MM.1S (cell line): ENCODE measurements around the gene CCNT2.

ENCODE experiments used
- CTCF ChIP-seq: fragments of 300-600 bp; sonication (generic); IDR thresholded peaks from 2 replicates; pipeline ENCODE4 v1.5.1; 2016; ENCODE audit warnings: antibody characterized with exemption, low read length, mixed read lengths
- EZH2 ChIP-seq: fragments of 300-600 bp; sonication (generic); optimal IDR thresholded peaks from 2 replicates; pipeline ENCODE3; 2017; ENCODE audit warnings: low read depth, mild to moderate bottlenecking, antibody characterized with exemption, low read length, mixed read lengths

GRCh38 chr2:134926231-134926931 lies 7.8 kb downstream of the CCNT2 start:
- TF ChIP-seq CTCF = no peak
- no peak for TF ChIP-seq EZH2
